Measurements from ENCODE around the gene RAI1. TPM values are rescaled to one million over a fixed set of nuclear protein-coding genes. Genes with fewer than 3 reads are reported as not detected.
A peak's percentile ranks its signal among the peaks of the same experiment; 100 is the strongest.

RAI1 gene
- total RNA-seq, 2 experiments from 2014 or later = 17.1 to 49.4 TPM

DNA sequence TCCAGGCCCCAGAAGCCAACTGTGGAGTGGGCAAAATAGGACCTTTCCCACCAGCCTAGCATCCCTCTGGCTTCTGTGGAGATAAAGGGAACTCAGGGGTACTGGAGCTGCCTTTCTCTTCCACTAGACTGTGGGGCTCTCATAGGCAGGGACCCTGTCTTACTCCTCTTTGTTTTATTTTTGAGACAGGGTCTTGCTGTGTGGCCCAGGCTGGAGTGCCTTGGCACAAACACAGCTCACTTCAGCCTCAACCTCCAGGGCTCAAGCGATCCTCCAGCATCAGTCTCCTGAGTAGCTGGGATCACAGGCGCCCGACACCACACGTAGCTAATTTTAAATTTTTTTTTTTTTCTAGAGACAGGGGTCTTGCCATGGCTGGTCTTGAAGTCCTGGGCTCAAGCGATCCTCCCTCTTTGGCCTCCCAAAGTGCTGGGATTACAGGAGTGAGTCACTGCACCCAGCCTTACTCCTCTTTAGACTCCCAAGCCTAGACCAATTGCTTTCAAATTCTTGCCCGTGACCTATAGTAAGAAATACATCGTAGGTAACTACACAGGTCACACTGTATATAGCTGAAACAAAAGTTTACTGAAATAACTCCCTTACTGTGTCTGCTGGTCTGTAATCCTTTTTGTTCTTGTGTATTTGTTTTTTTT, 2.6 kb downstream of the RAI1 start:
- POLR2A ChIA-PET = interaction anchor here (0.6 to 3.2 kb wide), 5 partner anchors 9 to 1471 kb away, joined by 3 to 20 read pairs (median 4); no protein-coding TSS in a partner anchor

DNA sequence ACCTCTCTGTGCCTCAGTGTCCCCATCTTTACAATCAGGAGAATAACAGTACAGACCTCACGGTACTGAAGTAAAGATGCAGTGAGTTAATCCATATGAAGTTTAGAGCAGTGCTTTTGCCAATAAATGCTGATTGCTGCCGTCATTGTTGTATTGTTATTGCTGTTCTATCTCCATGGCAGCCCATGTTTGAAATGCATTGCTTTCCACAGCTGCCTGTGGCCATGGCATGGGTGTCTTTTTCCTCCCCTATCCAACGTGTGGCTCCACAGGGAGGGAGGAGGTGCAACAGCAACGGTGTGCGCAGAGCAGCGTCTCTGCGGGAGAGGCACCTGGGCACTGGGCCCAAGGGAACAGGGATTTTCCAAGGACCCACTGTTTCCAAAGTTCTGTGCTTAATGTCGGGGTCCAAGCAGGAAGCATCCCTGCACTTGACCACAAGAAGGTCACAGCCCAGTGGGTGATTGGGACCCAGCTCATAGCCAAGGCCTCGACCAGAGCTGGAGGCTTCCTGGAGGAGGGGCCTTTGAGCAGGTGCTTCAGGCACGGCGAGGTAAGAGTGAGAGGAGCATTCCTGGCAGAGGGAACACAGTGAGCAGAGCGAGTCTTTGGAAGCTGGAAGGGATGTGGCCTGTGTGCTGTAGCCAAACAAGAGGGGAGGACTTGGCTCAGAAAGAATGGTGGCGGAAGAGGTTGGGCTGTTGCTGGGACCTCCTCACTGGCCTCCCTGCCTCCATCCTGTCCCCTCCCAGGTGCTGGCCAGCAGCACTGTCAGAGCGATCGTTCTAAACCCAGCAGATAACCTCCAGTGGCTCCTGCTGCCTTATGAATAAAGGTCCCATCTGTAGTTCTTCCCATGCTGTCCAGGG, 3.9 kb downstream of the RAI1 start:
- Histone ChIP-seq H3K4me3 (ENCODE audit: low read depth, low read length, poor library complexity, severe bottlenecking) (no peak overlapping the region), H4K20me1 (ENCODE audit: insufficient read depth, low read length) (no peaks in the 10 kb centered on the region; the same call in 1 of the 2 replicates), H3K36me3 (ENCODE audit: insufficient read depth, low read length) (peaks cover 16% of the 10 kb centered on the region; the same call in 1 of the 2 replicates), H3K9me3 (ENCODE audit: low read length) (no peaks in the 10 kb centered on the region), H3K9me2 (ENCODE audit: insufficient read depth, low read length) (no peaks in the 10 kb centered on the region), H3K4me1 (ENCODE audit: insufficient read depth, low read length, poor library complexity, severe bottlenecking) (peaks cover 56% of the 10 kb centered on the region), H3K27ac (ENCODE audit: low read depth, low read length, poor library complexity, severe bottlenecking) (no peak overlapping the region), H2AFZ (ENCODE audit: low read length) (no peak overlapping the region), H3K4me2 (ENCODE audit: low read length) (peak overlapping the region; percentile 0), H3K79me2 (ENCODE audit: insufficient read depth, low read depth, low read length) (peaks cover 64% of the 10 kb centered on the region)
- BruUV-seq (replicated peaks) = no TSS peak
- intact Hi-C loops (cut with micrococcal nuclease; ENCODE audit: unreplicated experiment) = no loop called here
- POLR2A ChIA-PET = interaction anchor here (1.6 to 3.2 kb wide), 2 partner anchors 7 to 24 kb away, joined by 4 to 20 read pairs; no protein-coding TSS in a partner anchor
- no peak for TF ChIP-seq EZH2phosphoT487 (IDR thresholded peaks at IDR 0.05; ENCODE audit: borderline replicate concordance, low read depth, low read length)
- TF ChIP-seq, protein P1, sequence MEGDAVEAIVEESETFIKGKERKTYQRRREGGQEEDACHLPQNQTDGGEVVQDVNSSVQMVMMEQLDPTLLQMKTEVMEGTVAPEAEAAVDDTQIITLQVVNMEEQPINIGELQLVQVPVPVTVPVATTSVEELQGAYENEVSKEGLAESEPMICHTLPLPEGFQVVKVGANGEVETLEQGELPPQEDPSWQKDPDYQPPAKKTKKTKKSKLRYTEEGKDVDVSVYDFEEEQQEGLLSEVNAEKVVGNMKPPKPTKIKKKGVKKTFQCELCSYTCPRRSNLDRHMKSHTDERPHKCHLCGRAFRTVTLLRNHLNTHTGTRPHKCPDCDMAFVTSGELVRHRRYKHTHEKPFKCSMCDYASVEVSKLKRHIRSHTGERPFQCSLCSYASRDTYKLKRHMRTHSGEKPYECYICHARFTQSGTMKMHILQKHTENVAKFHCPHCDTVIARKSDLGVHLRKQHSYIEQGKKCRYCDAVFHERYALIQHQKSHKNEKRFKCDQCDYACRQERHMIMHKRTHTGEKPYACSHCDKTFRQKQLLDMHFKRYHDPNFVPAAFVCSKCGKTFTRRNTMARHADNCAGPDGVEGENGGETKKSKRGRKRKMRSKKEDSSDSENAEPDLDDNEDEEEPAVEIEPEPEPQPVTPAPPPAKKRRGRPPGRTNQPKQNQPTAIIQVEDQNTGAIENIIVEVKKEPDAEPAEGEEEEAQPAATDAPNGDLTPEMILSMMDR (conservative IDR thresholded peaks at IDR 0.05; ENCODE audit: low read length) = no peak
- no peak for DNase-seq (ENCODE audit: low spot score)
- CTCF ChIA-PET (ENCODE audit: unreplicated experiment) = interaction anchor here (0.6 kb wide), 1 partner anchor 234 kb away, joined by 3 read pairs; no protein-coding TSS in a partner anchor

More for the DNA sequence above, 2.6 kb downstream of the RAI1 start:
- Histone ChIP-seq H3K4me1 (ENCODE audit: insufficient read depth, low read length, poor library complexity, severe bottlenecking) (peaks cover 48% of the 10 kb centered on the region), H4K20me1 (ENCODE audit: insufficient read depth, low read length) (no peaks in the 10 kb centered on the region; the same call in 1 of the 2 replicates), H3K4me2 (ENCODE audit: low read length) (peak overlapping the region; percentile 89), H2AFZ (ENCODE audit: low read length) (no peak overlapping the region), H3K36me3 (ENCODE audit: insufficient read depth, low read length) (peaks cover 16% of the 10 kb centered on the region; the same call in 1 of the 2 replicates), H3K79me2 (ENCODE audit: insufficient read depth, low read depth, low read length) (peaks cover 53% of the 10 kb centered on the region), H3K9me2 (ENCODE audit: insufficient read depth, low read length) (no peaks in the 10 kb centered on the region), H3K9me3 (ENCODE audit: low read length) (no peaks in the 10 kb centered on the region), H3K4me3 (ENCODE audit: low read depth, low read length, poor library complexity, severe bottlenecking) (peak overlapping the region; percentile 92), H3K27ac (ENCODE audit: low read depth, low read length, poor library complexity, severe bottlenecking) (peak overlapping the region; percentile 76)
- no peak for DNase-seq (ENCODE audit: low spot score)
- no TSS peak for BruUV-seq (replicated peaks)
- intact Hi-C loops (cut with micrococcal nuclease; ENCODE audit: unreplicated experiment) = loop anchor here (2.0 kb wide), 1 partner anchor 129 kb away; no protein-coding TSS in a partner anchor
- TF ChIP-seq, protein P1 (conservative IDR thresholded peaks at IDR 0.05; ENCODE audit: low read length) = no peak
- TF ChIP-seq EZH2phosphoT487 (IDR thresholded peaks at IDR 0.05; ENCODE audit: borderline replicate concordance, low read depth, low read length) = no peak
- CTCF ChIA-PET (ENCODE audit: unreplicated experiment) = interaction anchor here (0.6 kb wide), 3 partner anchors 10 to 236 kb away, joined by 3 to 4 read pairs (median 3); no protein-coding TSS in a partner anchor

Data from OCI-LY7 (cell line).